ENCODE data around the gene CXXC4. TPM values are rescaled to one million over a fixed set of nuclear protein-coding genes. Genes with fewer than 3 reads are reported as not detected.

The CXXC4 gene
- total RNA-seq = not detected

- Mint-ChIP-seq H3K4me3 (peak within 1 kb of the TSS; percentile 71), H3K4me1 (peaks cover 28% of the 10 kb centered on the region), H3K27me3 (peaks cover 31% of the 10 kb centered on the region), H3K36me3 (ENCODE audit: low read depth) (no peaks in the 10 kb centered on the region), H3K9me3 (no peaks in the 10 kb centered on the region), H3K27ac (peak within 1 kb of the TSS; percentile 2)
- peak; percentile 23 for ATAC-seq (replicated peaks)
Measured at GRCh38 chr4:104494822-104495559, at the start of gene CXXC4. Gene CXXC4 (minus strand): TSS chr4:104494894. CDS start chr4:104491802, 3,092 bp downstream.

DNA sequence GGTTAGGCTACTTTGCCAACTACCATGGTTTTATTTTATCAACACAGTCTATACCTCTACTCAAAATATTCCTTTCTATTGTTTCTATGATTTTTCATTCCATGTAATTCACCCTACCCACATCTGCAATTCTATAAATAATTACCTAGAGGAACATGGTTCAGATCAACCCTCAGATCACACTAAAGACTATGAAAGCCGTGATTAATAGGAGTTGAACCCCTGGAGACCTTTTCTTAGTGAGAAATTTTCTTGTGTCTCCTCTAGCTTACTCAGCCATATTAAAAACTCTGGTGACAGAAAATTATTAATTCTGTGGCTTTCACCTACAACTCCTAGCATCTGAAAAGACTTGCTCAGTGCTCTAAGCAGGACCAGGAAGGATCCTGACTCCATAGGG is 38.5 kb upstream of the CXXC4 start:
- no peak overlapping the region for H3K4me3 Mint-ChIP-seq
- H3K4me1 Mint-ChIP-seq = no peaks in the 10 kb centered on the region
- H3K27me3 Mint-ChIP-seq = no peaks in the 10 kb centered on the region
- H3K27ac Mint-ChIP-seq = no peak overlapping the region
- ATAC-seq (replicated peaks) = no peak
- no peaks in the 10 kb centered on the region for H3K9me3 Mint-ChIP-seq
- no peaks in the 10 kb centered on the region for H3K36me3 Mint-ChIP-seq (ENCODE audit: low read depth)

GRCh38 chr4:104532677-104533076 is 38.0 kb upstream of the CXXC4 start:
- Mint-ChIP-seq H3K4me1 (no peaks in the 10 kb centered on the region), H3K27ac (no peak overlapping the region), H3K4me3 (no peak overlapping the region)

DNA sequence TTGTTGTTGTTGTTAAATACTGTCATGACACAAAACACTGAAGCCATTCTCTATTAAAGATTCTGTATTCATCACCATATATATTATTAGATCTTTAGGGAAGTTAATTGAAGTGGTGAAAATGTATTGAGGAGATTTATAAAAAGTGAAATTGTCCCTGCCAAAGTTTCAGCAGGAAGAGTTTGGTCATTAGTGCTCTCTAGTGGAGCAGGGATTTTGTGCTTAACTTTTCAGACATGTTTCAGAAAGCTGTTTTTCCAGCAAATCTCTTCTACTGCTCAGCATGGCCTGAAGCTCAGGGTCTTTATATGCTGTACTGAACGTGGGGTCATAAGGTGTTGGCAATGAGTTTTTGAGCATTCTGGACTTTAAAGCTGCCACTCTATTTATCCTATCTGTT is 36.7 kb upstream of the CXXC4 start:
- no peak for ATAC-seq (replicated peaks)
- H3K27me3 Mint-ChIP-seq = peaks cover 10% of the 10 kb centered on the region
- no peak overlapping the region for H3K27ac Mint-ChIP-seq
- no peaks in the 10 kb centered on the region for H3K4me1 Mint-ChIP-seq
- peaks cover 5% of the 10 kb centered on the region for H3K9me3 Mint-ChIP-seq
- no peaks in the 10 kb centered on the region for H3K36me3 Mint-ChIP-seq (ENCODE audit: low read depth)
- H3K4me3 Mint-ChIP-seq = no peak overlapping the region

More at GRCh38 chr4:104532677-104533076, 38.0 kb upstream of the CXXC4 start:
- ATAC-seq (replicated peaks) = no peak
- Mint-ChIP-seq H3K9me3 (peaks cover 3% of the 10 kb centered on the region), H3K36me3 (ENCODE audit: low read depth) (no peaks in the 10 kb centered on the region), H3K27me3 (peaks cover 3% of the 10 kb centered on the region)

DNA sequence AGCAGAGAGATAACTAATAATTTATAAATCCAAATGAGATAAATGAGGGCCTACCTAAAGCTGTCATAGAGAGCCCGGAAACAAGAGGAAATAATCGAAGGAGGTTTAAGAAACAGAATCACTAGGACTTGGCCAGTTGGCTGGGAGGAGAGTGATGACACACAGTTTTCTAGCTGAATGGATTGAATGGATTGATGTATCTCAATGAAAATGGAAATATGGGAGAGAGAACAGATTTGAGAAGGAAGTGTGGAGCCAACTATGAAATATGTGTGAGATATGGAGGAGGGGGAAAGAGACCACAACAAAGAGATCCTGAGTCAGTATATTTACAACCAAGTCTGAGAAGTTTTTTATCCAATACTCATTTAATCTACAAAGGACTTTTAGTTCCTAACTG is 35.7 kb upstream of the CXXC4 start:
- ATAC-seq (replicated peaks) = no peak
- Mint-ChIP-seq H3K4me3 (no peak overlapping the region), H3K4me1 (no peaks in the 10 kb centered on the region)

GRCh38 chr4:104524591-104524990 is 29.9 kb upstream of the CXXC4 start:
- Mint-ChIP-seq H3K4me1 (no peaks in the 10 kb centered on the region), H3K4me3 (no peak overlapping the region), H3K9me3 (peaks cover 5% of the 10 kb centered on the region), H3K36me3 (ENCODE audit: low read depth) (no peaks in the 10 kb centered on the region), H3K27me3 (peaks cover 10% of the 10 kb centered on the region), H3K27ac (no peak overlapping the region)
- peak; percentile 62 for ATAC-seq (replicated peaks)

More for the DNA sequence above, 35.7 kb upstream of the CXXC4 start:
- Mint-ChIP-seq H3K27ac (no peak overlapping the region), H3K9me3 (peaks cover 5% of the 10 kb centered on the region), H3K27me3 (peaks cover 10% of the 10 kb centered on the region), H3K36me3 (ENCODE audit: low read depth) (no peaks in the 10 kb centered on the region)

GRCh38 chr4:104524026-104524425 is 29.3 kb upstream of the CXXC4 start:
- no peaks in the 10 kb centered on the region for H3K36me3 Mint-ChIP-seq (ENCODE audit: low read depth)
- H3K27ac Mint-ChIP-seq = no peak overlapping the region
- no peaks in the 10 kb centered on the region for H3K4me1 Mint-ChIP-seq
- H3K9me3 Mint-ChIP-seq = peaks cover 5% of the 10 kb centered on the region
- no peak for ATAC-seq (replicated peaks)
- H3K27me3 Mint-ChIP-seq = peaks cover 10% of the 10 kb centered on the region
- H3K4me3 Mint-ChIP-seq = no peak overlapping the region

DNA sequence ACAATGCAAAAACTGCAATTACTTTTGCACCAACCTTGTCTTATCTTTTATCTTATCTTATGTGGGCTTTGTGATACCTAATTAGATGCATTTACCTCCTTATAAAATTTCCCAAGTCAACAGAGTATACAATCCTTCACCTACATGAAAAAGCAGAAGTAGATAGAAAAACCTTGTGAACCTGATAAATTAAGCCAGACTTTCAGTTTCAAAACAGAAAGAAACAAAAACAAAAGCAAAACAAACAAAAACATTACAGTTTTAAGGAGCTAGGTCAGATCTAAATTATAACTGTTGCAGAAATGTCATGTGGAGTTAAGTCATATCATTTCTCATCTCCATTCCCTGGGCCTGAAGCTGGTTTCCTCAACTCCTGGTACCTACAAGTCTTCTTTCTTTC is 24.9 kb upstream of the CXXC4 start:
- no peak for ATAC-seq (replicated peaks)
- Mint-ChIP-seq H3K4me3 (no peak overlapping the region), H3K4me1 (no peaks in the 10 kb centered on the region), H3K27me3 (peaks cover 4% of the 10 kb centered on the region), H3K27ac (no peak overlapping the region), H3K9me3 (no peaks in the 10 kb centered on the region), H3K36me3 (ENCODE audit: low read depth) (no peaks in the 10 kb centered on the region)

- Mint-ChIP-seq H3K9me3 (no peaks in the 10 kb centered on the region), H3K4me3 (no peak overlapping the region), H3K27ac (no peak overlapping the region), H3K27me3 (peaks cover 4% of the 10 kb centered on the region), H3K4me1 (no peaks in the 10 kb centered on the region), H3K36me3 (ENCODE audit: low read depth) (no peaks in the 10 kb centered on the region)
- ATAC-seq (replicated peaks) = no peak
Measured at GRCh38 chr4:104516884-104517283, 22.2 kb upstream of the CXXC4 start.

GRCh38 chr4:104508224-104508623 is 13.5 kb upstream of the CXXC4 start:
- Mint-ChIP-seq H3K9me3 (no peaks in the 10 kb centered on the region), H3K27ac (no peak overlapping the region), H3K27me3 (no peaks in the 10 kb centered on the region), H3K4me3 (no peak overlapping the region), H3K36me3 (ENCODE audit: low read depth) (no peaks in the 10 kb centered on the region), H3K4me1 (no peaks in the 10 kb centered on the region)
- ATAC-seq (replicated peaks) = no peak

DNA sequence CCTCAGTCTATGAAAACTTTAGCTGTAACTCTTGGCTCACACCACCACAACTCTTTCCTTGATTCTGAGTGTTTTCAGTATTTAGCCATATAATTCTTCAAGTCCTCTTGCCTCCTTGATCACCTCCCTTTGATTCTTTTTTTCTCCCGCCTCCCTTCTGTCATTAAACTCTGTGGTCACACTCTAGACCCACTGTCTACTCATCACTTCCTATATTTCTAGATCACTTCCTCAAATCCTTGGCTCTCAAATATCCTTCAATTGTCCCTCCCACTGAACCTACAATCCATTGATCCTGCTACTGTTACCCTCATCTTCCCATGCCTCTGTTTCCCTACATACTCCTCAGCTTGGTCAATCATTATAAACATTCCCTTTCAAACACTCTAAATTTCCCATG is 12.4 kb upstream of the CXXC4 start:
- Mint-ChIP-seq H3K9me3 (no peaks in the 10 kb centered on the region), H3K4me1 (no peaks in the 10 kb centered on the region), H3K27ac (no peak overlapping the region), H3K36me3 (ENCODE audit: low read depth) (no peaks in the 10 kb centered on the region), H3K27me3 (peaks cover 2% of the 10 kb centered on the region), H3K4me3 (no peak overlapping the region)
- no peak for ATAC-seq (replicated peaks)

DNA sequence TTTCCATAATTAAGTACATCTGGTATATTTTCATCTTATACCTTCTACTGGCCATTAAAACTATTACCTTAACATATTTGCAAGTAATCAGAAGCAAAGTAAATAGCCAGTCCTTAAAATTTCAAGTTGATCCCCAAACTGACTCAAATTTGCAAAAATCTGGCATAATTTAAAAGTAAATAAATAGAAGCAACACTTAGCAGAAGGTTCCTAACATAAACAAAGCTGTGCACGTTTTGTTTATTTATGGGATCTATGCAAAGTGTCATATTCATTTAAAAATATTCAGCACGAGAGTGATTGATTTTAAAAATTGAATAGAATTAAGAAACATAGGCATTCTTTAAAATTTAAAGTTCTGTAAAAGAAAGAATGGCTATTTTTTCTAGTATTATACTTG is 9.8 kb upstream of the CXXC4 start:
- no peak for ATAC-seq (replicated peaks)
- Mint-ChIP-seq H3K4me3 (no peak overlapping the region), H3K4me1 (no peaks in the 10 kb centered on the region), H3K9me3 (no peaks in the 10 kb centered on the region), H3K27me3 (peaks cover 5% of the 10 kb centered on the region), H3K27ac (no peak overlapping the region), H3K36me3 (ENCODE audit: low read depth) (no peaks in the 10 kb centered on the region)

DNA sequence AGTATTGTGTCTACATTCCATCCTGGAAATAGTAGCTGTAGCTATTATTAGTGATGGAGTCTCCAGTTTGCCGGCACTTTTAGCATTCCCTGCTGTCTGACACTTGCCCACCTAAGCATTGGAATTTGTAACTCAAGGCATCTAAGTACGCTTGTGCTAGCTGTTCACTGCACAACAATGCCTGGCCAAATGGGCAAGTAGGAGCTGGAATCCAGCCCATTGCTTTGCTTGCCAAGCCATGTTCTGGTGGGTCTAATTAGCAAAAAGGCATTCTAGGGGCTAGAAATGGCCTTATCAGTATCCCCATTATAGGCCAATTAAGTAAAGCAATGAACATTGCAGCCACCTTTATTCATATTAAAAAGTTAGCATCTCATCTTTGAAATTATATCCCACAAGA is 7.8 kb upstream of the CXXC4 start:
- Mint-ChIP-seq H3K4me1 (no peaks in the 10 kb centered on the region), H3K9me3 (no peaks in the 10 kb centered on the region), H3K4me3 (no peak overlapping the region), H3K27ac (no peak overlapping the region), H3K27me3 (peaks cover 14% of the 10 kb centered on the region), H3K36me3 (ENCODE audit: low read depth) (no peaks in the 10 kb centered on the region)
- no peak for ATAC-seq (replicated peaks)

DNA sequence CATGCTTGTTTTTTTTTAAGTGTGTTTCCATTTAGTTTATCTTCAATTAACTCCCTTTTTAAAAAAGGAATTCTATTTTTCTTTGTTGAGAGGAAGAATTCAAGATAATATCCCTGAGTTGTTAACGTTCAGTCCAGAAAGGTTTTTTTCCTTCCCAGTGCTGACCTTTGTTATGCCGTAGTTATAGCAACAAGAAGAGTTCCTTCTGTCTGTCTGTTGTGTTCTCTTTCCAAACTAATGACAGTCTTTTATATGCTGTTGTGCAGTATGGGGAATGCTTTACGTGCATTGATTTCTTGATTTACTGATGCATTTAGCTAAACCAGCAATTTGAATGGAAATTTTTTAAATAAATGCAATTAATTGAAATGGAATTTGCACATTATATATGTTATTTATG is 6.6 kb upstream of the CXXC4 start:
- no peaks in the 10 kb centered on the region for H3K9me3 Mint-ChIP-seq
- ATAC-seq (replicated peaks) = no peak
- H3K36me3 Mint-ChIP-seq (ENCODE audit: low read depth) = no peaks in the 10 kb centered on the region
- no peak overlapping the region for H3K4me3 Mint-ChIP-seq
- no peaks in the 10 kb centered on the region for H3K4me1 Mint-ChIP-seq
- H3K27me3 Mint-ChIP-seq = peaks cover 14% of the 10 kb centered on the region
- no peak overlapping the region for H3K27ac Mint-ChIP-seq

DNA sequence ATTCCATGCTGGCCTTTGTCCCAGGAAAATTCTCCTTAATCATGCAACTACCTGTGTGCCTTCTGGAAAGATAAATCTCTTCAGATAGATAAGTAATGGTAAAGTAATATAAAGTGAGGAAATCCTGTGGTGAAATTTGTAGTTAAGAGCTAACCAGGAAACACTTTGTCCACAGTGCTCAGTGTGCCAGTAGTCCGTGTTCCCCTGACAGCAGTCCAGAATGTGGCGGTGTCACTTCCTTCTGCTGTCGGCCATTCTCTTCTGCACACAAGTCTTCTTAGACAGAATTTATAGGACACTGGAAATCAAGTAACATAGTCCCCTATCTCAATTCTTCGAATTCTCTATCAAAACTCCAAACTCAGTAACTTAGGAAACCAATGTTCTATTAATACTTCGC is 5.7 kb upstream of the CXXC4 start:
- ATAC-seq (replicated peaks) = no peak
- no peaks in the 10 kb centered on the region for H3K36me3 Mint-ChIP-seq (ENCODE audit: low read depth)
- H3K27ac Mint-ChIP-seq = no peak overlapping the region
- H3K4me1 Mint-ChIP-seq = peaks cover 3% of the 10 kb centered on the region
- no peaks in the 10 kb centered on the region for H3K9me3 Mint-ChIP-seq
- H3K4me3 Mint-ChIP-seq = no peak overlapping the region
- peaks cover 18% of the 10 kb centered on the region for H3K27me3 Mint-ChIP-seq

GRCh38 chr4:104494185-104494584 is 509 bp downstream of the CXXC4 start:
- peaks cover 35% of the 10 kb centered on the region for H3K4me1 Mint-ChIP-seq
- peak overlapping the region; percentile 71 for H3K4me3 Mint-ChIP-seq
- no peak overlapping the region for H3K27ac Mint-ChIP-seq
- peaks cover 31% of the 10 kb centered on the region for H3K27me3 Mint-ChIP-seq
- no peaks in the 10 kb centered on the region for H3K9me3 Mint-ChIP-seq
- H3K36me3 Mint-ChIP-seq (ENCODE audit: low read depth) = no peaks in the 10 kb centered on the region
- ATAC-seq (replicated peaks) = no peak

All from activated T-helper 17 cell treated with anti-CD3 and anti-CD28 coated beads, Interleukin-2, amount 50 U/mL, for 72 hours (primary cell).